Kidney (tissue), 14 donors: ENCODE measurements around the gene AARS2. TPM values are rescaled to one million over a fixed set of nuclear protein-coding genes. Genes with fewer than 3 reads are reported as not detected.
A peak's percentile ranks its signal among the peaks of the same experiment; 100 is the strongest.

Experiments used
- DNase-seq, 5 donors: peaks; one replicate each; pipeline ENCODE4 v3.0.0-alpha.2; 2013 to 2020
- FAIRE-seq: peaks from 2 replicates; lab custom pipeline; 2012; peaks lifted over from hg19 to GRCh38; lab: Jason Lieb, UNC
- H3K27ac ChIP-seq, 2 donors: one replicate each; pipeline ENCODE4 v1.7.0; 2013; ENCODE audit warnings: low read depth in 2 of 2, low read length in 2 of 2, inconsistent platforms in 1 of 2
- H3K27me3 ChIP-seq: one replicate; pipeline ENCODE4 v1.7.1; 2013; ENCODE audit warnings: low read length, inconsistent platforms; ENCODE audit not compliant: control insufficient read depth, insufficient read depth
- H3K36me3 ChIP-seq, 3 donors: one replicate each; pipeline versions ENCODE4 v1.7.0 to v1.7.1; 2013; ENCODE audit warnings: low read length in 3 of 3, control low read depth in 1 of 3, inconsistent platforms in 1 of 3; ENCODE audit not compliant: insufficient read depth in 3 of 3, control insufficient read depth in 2 of 3
- H3K4me1 ChIP-seq, 3 donors: one replicate each; pipeline versions ENCODE4 v1.7.0 to v1.7.1; 2013; ENCODE audit warnings: low read length in 3 of 3, inconsistent platforms in 1 of 3, low read depth in 1 of 3; ENCODE audit not compliant: control insufficient read depth in 2 of 3, insufficient read depth in 2 of 3
- H3K4me3 ChIP-seq, 3 donors: one replicate each; pipeline versions ENCODE4 v1.7.0 to v1.8.1; 2013; ENCODE audit warnings: low read length in 3 of 3, control low read depth in 1 of 3, inconsistent platforms in 1 of 3
- H3K9ac ChIP-seq, 3 donors: one replicate each; pipeline versions ENCODE4 v1.7.0 to v1.7.1; 2013; ENCODE audit warnings: low read length in 3 of 3, control low read depth in 1 of 3, inconsistent platforms in 1 of 3
- H3K9me3 ChIP-seq, 3 donors: one replicate each; pipeline versions ENCODE4 v1.7.0 to v1.7.1; 2013; ENCODE audit warnings: low read length in 3 of 3, control low read depth in 1 of 3, inconsistent platforms in 1 of 3; ENCODE audit not compliant: control insufficient read depth in 2 of 3, insufficient read depth in 1 of 3
- intact Hi-C: fragments of 100-400 bp; cut with DNase I; formaldehyde crosslinking; loops from one replicate; pipeline ENCODE4 v1.11.1; 2022
- polyA plus RNA-seq: library from polyadenylated mRNA; stranded (reverse); fragments of 350-450 nt; fragmentation: Illumina TruSeq; extraction: RNeasy Lipid Tissue Mini Kit (QIAGEN cat#74804); gene quantifications from one replicate; pipeline ENCODE4 v1.2.3, GENCODE V29; 2014; ENCODE audit warnings: low read depth, low replicate concordance; ENCODE audit not compliant: insufficient read depth
- total RNA-seq: library from RNA; stranded (reverse); fragmentation: NEBNext Ultra II Directional; extraction: Animal tissue kit (Norgen Biotek cat#: 25700); gene quantifications from one replicate; pipeline ENCODE4 v1.2.1, GENCODE V29; 2021
- TF ChIP-seq, protein P1 (sequence below): IDR thresholded peaks from 3 replicates; pipeline ENCODE4 v1.5.1; 2012; ENCODE audit warnings: mild to moderate bottlenecking, moderate library complexity, borderline replicate concordance; ENCODE audit not compliant: insufficient read depth; ENCODE audit errors: extremely low read depth
- donor health status: control.
- donor health status: control.
- donor health status: control.
- donor health status: control.
- donor health status: control.
- donor health status: DM: yes; HTN: yes; CAD: no.
- donor health status: Normal renal cell carcinoma (clear cell type).

AARS2 gene
- total and polyA plus RNA-seq, 2 donors from 2014 or later = 5.4 to 12.6 TPM

DNA sequence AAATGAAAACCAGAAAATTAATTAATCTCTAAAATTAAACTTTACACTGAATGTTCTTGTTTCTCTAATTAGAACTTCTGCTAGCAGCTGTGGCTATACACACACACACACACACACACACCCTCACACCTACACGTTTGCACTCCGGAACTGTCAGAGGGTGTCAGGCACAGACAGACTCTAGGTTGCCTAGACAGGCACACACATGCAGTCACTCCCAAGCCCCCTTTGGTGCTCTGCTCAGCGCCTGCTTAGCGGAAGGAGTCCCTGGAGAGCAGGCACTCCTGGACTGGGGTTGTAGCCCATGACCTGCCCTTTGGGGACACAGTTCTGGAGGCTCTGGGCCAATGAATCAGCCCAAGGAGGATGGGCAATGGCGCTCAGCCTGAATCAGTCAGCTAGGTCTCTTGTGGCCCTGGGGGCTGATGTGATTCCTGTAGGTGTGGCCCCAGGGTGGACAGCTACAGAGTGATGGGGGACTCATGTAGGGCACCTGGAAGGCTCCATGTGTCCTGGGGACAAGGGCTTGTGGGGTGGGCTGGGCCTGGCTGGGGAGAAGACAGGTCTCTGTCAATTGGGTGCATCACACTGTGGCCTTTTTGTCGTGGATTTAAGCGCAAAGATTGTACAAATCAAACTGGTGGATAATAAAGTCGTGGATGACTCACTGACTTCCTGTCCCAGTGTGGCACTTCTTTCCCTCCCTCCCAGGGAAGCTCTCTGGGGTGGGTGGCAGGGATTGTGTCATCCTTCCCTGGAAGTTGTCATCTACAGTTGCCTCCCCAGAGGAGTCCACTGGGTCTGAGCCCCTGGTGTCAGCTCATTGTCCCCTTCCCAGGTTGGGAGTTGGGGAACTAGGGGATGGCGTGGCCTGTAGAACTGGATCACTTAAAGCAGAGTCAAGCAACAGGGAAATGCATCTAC, 34.1 kb downstream of the AARS2 start:
- H3K27me3 ChIP-seq = peaks cover 2% of the 10 kb centered on the region
- intact Hi-C loops = no loop called here

DNA sequence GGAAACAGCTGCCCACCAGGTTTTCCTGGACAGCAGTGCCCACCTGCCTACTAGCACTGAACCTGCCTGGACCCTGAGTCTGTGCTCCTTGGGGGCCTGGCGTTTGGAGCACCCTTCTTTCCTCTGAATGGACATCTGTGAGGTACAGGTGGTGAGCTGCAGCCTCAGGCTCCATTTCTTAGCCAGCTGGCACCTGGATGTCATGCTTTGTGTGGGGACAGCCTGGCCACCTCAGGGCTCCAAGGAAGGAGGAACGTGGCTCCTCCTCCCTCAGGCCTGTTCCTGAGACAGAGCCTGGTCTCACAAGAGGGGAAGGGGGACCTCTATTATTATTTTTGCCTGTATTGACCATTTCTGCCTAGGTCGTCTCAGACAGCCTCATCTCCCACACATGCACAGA, 34.8 kb downstream of the AARS2 start:
- H3K9me3 ChIP-seq = no peaks in the 10 kb centered on the region
- TF ChIP-seq, protein P1, sequence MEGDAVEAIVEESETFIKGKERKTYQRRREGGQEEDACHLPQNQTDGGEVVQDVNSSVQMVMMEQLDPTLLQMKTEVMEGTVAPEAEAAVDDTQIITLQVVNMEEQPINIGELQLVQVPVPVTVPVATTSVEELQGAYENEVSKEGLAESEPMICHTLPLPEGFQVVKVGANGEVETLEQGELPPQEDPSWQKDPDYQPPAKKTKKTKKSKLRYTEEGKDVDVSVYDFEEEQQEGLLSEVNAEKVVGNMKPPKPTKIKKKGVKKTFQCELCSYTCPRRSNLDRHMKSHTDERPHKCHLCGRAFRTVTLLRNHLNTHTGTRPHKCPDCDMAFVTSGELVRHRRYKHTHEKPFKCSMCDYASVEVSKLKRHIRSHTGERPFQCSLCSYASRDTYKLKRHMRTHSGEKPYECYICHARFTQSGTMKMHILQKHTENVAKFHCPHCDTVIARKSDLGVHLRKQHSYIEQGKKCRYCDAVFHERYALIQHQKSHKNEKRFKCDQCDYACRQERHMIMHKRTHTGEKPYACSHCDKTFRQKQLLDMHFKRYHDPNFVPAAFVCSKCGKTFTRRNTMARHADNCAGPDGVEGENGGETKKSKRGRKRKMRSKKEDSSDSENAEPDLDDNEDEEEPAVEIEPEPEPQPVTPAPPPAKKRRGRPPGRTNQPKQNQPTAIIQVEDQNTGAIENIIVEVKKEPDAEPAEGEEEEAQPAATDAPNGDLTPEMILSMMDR = no peak
- no peak overlapping the region for H3K27ac ChIP-seq
- no peak for FAIRE-seq
- no peaks in the 10 kb centered on the region for H3K36me3 ChIP-seq
- H3K4me1 ChIP-seq = no peaks in the 10 kb centered on the region
- intact Hi-C loops = no loop called here
- no peak overlapping the region for H3K9ac ChIP-seq
- peaks cover 2% of the 10 kb centered on the region for H3K27me3 ChIP-seq
- DNase-seq = no peak
- no peak overlapping the region for H3K4me3 ChIP-seq

More for the DNA sequence above, 34.1 kb downstream of the AARS2 start:
- DNase-seq = peak in 1 of 5 donors; percentile 22
- no peak overlapping the region for H3K4me3 ChIP-seq
- no peak overlapping the region for H3K9ac ChIP-seq
- H3K36me3 ChIP-seq = no peaks in the 10 kb centered on the region
- TF ChIP-seq, protein P1 = no peak
- no peak for FAIRE-seq
- no peak overlapping the region for H3K27ac ChIP-seq
- no peaks in the 10 kb centered on the region for H3K9me3 ChIP-seq
- no peaks in the 10 kb centered on the region for H3K4me1 ChIP-seq

DNA sequence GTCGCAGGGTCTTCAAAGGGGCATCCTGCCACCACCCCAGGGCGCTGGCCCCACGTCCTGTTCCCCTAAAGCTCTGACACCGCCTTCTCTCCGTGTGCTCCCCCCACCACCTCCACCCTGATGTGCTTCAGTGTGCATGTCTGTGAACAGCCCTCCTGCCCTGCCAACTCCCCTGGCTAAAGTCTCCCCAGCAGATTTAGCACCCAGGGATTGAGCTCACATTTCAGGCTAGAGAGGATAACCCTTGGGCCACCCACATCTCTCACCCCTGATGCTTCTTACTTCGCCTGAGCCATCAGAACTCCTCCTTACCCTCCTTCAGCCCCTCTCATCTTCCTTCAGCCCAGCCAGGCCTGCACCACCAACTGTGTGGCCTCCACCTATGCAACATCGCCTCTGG, 35.4 kb downstream of the AARS2 start:
- DNase-seq (no peak), FAIRE-seq (no peak)
- H3K9me3 ChIP-seq = no peaks in the 10 kb centered on the region
- H3K36me3 ChIP-seq = no peaks in the 10 kb centered on the region
- H3K27me3 ChIP-seq = peaks cover 2% of the 10 kb centered on the region
- TF ChIP-seq, protein P1 = no peak
- no peaks in the 10 kb centered on the region for H3K4me1 ChIP-seq
- no peak overlapping the region for H3K27ac ChIP-seq
- no peak overlapping the region for H3K4me3 ChIP-seq
- H3K9ac ChIP-seq = no peak overlapping the region
- intact Hi-C loops = no loop called here
